ENCODE measurements around the gene RNGTT.
"Not testable (repeated sequence)": the region's sequence is repeated elsewhere in the genome, so short reads cannot be mapped to it uniquely, and the experiment has no call there.

Gene RNGTT

GRCh38 chr6:88970301-88970700 is 6.9 kb upstream of the RNGTT start:
- DNase-seq (ENCODE audit: low spot score): no peak

GRCh38 chr6:88969255-88969654 is 5.8 kb upstream of the RNGTT start:
- not testable (repeated sequence) for DNase-seq (ENCODE audit: low spot score)

GRCh38 chr6:88967891-88968290 is 4.5 kb upstream of the RNGTT start:
- no peak for DNase-seq (ENCODE audit: low spot score)

GRCh38 chr6:88965691-88966090 is 2.3 kb upstream of the RNGTT start:
- no peak for DNase-seq (ENCODE audit: low spot score)

- DNase-seq (ENCODE audit: low spot score): no peak
These were observed 1.1 kb upstream of the RNGTT start for GRCh38 chr6:88964509-88964908.

- DNase-seq (ENCODE audit: low spot score): no peak
These were observed 4.6 kb downstream of the RNGTT start for GRCh38 chr6:88958842-88959241.

- DNase-seq (ENCODE audit: low spot score): no peak
These were observed 9.7 kb downstream of the RNGTT start for GRCh38 chr6:88953550-88954386.

GRCh38 chr6:88952065-88952704 is 11.2 kb downstream of the RNGTT start:
- no peak for DNase-seq (ENCODE audit: low spot score)

- no peak for DNase-seq (ENCODE audit: low spot score)
These were observed 17.9 kb downstream of the RNGTT start for GRCh38 chr6:88945415-88946008.

GRCh38 chr6:88933521-88933920 is 29.9 kb downstream of the RNGTT start:
- DNase-seq (ENCODE audit: low spot score): no peak

GRCh38 chr6:88932019-88932418 is 31.4 kb downstream of the RNGTT start:
- not testable (repeated sequence) for DNase-seq (ENCODE audit: low spot score)

GRCh38 chr6:88922775-88923548 is 40.5 kb downstream of the RNGTT start:
- DNase-seq (ENCODE audit: low spot score): no peak

- DNase-seq (ENCODE audit: low spot score): no peak
These were observed 41.7 kb downstream of the RNGTT start for GRCh38 chr6:88921734-88922133.

GRCh38 chr6:88920774-88921733 is 42.4 kb downstream of the RNGTT start:
- no peak for DNase-seq (ENCODE audit: low spot score)

- no peak for DNase-seq (ENCODE audit: low spot score)
These were observed 43.3 kb downstream of the RNGTT start for GRCh38 chr6:88920088-88920487.

GRCh38 chr6:88919032-88919431 is 44.4 kb downstream of the RNGTT start:
- no peak for DNase-seq (ENCODE audit: low spot score)

- no peak for DNase-seq (ENCODE audit: low spot score)
These were observed 46.7 kb downstream of the RNGTT start for GRCh38 chr6:88916615-88917208.

GRCh38 chr6:88914895-88915598 is 48.4 kb downstream of the RNGTT start:
- DNase-seq (ENCODE audit: low spot score): no peak

GRCh38 chr6:88914180-88914579 is 49.2 kb downstream of the RNGTT start:
- no peak for DNase-seq (ENCODE audit: low spot score)

- DNase-seq (ENCODE audit: low spot score): no peak
These were observed 49.9 kb downstream of the RNGTT start for GRCh38 chr6:88913471-88913870.
